Activated T-helper 17 cell treated with anti-CD3 and anti-CD28 coated beads, Interleukin-2, amount 50 U/mL, for 72 hours (primary cell): Measurements from ENCODE around the gene CAPS2. TPM values are rescaled to one million over a fixed set of nuclear protein-coding genes. Genes with fewer than 3 reads are reported as not detected.
A peak's percentile ranks its signal among the peaks of the same experiment; 100 is the strongest.

Experiments used
- ATAC-seq: fragments of 150-1000 bp; cut with Tn5 transposase; replicated peaks from 2 replicates; pipeline ENCODE4 v1.10.0; 2021; ENCODE audit warnings: mild to moderate bottlenecking, moderate library complexity
- H3K27ac Mint-ChIP-seq: one replicate; pipeline ENCODE4 v1.8.0; 2022; ENCODE audit warnings: mixed read lengths
- H3K27me3 Mint-ChIP-seq: one replicate; pipeline ENCODE4 v1.8.0; 2022; ENCODE audit warnings: mixed read lengths
- H3K36me3 Mint-ChIP-seq: one replicate; pipeline ENCODE4 v1.8.0; 2022; ENCODE audit warnings: low read depth, mild to moderate bottlenecking, mixed read lengths
- H3K4me1 Mint-ChIP-seq: one replicate; pipeline ENCODE4 v1.8.0; 2022; ENCODE audit warnings: mixed read lengths
- H3K4me3 Mint-ChIP-seq: one replicate; pipeline ENCODE4 v1.8.0; 2022; ENCODE audit warnings: mild to moderate bottlenecking, mixed read lengths
- H3K9me3 Mint-ChIP-seq: one replicate; pipeline ENCODE4 v1.8.0; 2022; ENCODE audit warnings: mixed read lengths
- total RNA-seq, 2 donors: library from RNA; stranded (reverse); gene quantifications; one replicate each; pipeline ENCODE4 v1.2.3, GENCODE V29; 2022

The CAPS2 gene
- total RNA-seq, 2 donors from 2014 or later = 6.0 to 11.1 TPM

DNA sequence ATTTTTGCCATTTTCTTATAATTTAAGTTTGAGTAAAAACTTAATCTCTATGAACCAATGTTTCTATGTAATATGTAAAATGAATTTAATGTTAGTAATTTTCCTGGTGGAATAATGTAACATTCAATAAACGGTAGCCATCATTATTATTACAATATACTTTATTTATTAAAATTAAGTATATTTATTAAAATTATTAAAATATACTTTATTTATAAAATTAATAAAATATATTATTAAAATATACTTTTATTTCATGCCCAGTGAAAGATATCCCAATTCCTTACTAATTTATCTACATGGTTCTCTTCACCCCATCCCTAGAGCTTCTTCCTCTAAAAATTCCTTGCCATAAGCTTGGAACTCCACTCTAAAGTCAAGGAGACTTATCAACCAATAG, 2.5 kb downstream of the CAPS2 start:
- Mint-ChIP-seq H3K9me3 (no peaks in the 10 kb centered on the region), H3K27ac (no peak overlapping the region), H3K4me3 (no peak overlapping the region), H3K36me3 (no peaks in the 10 kb centered on the region), H3K27me3 (peaks cover 18% of the 10 kb centered on the region), H3K4me1 (no peaks in the 10 kb centered on the region)
- no peak for ATAC-seq

DNA sequence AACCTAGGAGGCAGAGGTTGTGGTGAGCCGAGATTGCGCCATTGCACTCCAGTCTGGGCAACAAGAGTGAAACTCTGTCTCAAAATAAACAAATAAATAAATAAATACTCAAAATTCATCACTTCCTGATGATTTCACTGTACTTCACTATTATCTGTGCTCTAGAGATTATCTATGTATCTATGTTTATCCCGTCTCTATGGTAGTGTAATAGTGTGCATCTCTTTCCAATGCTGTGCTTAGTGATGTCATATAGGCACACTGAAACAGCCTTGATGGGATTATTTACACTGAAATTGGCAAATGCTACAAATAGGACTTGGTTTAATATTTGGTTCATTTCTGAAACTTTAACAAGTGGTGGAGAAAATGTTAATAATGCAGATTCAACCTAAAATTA, 6.5 kb downstream of the CAPS2 start:
- H3K27me3 Mint-ChIP-seq = peaks cover 25% of the 10 kb centered on the region
- H3K4me3 Mint-ChIP-seq = no peak overlapping the region
- no peaks in the 10 kb centered on the region for H3K9me3 Mint-ChIP-seq
- no peak for ATAC-seq
- H3K27ac Mint-ChIP-seq = no peak overlapping the region
- H3K4me1 Mint-ChIP-seq = no peaks in the 10 kb centered on the region
- H3K36me3 Mint-ChIP-seq = no peaks in the 10 kb centered on the region

DNA sequence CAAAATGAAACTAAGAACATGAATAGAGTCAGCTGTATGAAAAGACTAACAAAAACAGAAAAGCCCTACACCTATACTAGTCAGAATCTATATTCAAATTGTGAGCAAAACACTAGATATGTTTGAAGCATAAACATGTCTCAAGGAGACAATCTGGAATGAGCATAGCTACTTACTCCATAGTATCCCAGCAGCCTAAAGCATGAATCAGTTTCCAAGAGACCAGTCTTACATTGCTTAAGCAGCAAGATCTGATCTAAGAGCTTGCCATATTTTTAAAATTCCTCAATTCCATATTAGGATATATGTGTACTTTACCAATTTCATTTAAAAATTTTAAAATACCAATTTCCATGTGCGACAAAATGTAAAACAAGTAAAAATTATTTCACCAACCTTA, 7.7 kb downstream of the CAPS2 start:
- no peak overlapping the region for H3K4me3 Mint-ChIP-seq
- ATAC-seq = no peak
- H3K36me3 Mint-ChIP-seq = no peaks in the 10 kb centered on the region
- H3K27me3 Mint-ChIP-seq = peaks cover 19% of the 10 kb centered on the region
- no peak overlapping the region for H3K27ac Mint-ChIP-seq
- no peaks in the 10 kb centered on the region for H3K4me1 Mint-ChIP-seq
- no peaks in the 10 kb centered on the region for H3K9me3 Mint-ChIP-seq

DNA sequence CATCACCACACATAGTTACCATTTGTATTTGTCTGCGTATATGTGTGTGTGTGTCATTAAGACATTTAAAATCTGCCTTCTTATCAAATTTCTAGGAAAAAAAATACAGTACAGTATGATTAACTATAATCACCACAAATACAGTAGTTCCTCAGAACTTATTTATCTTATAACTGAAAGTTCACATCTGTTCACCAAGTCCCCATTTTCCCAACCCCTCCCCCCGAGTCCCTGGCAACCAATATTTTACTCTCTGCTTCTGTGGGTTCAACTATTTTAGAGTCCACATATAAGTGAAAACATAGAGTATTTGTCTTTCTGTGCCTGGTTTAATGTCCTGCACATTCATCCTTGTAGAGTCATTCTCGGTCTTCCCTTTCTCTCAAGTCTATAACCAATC, 12.3 kb downstream of the CAPS2 start:
- Mint-ChIP-seq H3K27ac (no peak overlapping the region), H3K27me3 (peaks cover 8% of the 10 kb centered on the region), H3K9me3 (no peaks in the 10 kb centered on the region), H3K4me3 (no peak overlapping the region), H3K36me3 (no peaks in the 10 kb centered on the region), H3K4me1 (no peaks in the 10 kb centered on the region)
- ATAC-seq = no peak

DNA sequence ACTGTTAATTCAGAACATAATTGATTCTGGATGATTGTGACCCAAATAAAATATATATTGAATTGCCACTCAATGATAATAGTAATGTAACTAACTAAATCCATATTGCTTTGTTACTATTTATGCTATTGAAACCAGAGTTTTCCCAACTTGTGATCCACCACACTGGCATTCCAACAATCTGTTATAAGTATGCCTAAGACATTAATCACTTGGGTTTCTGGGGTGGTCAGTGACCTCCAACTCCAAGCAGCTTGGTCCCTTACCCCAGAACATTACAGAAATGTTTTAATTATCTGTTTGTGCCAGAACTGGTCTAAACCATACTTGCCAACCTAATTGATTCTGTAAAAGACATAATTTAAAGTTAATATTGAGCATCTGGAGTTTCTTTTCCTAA, 14.6 kb downstream of the CAPS2 start:
- no peak overlapping the region for H3K27ac Mint-ChIP-seq
- ATAC-seq = no peak
- H3K9me3 Mint-ChIP-seq = no peaks in the 10 kb centered on the region
- H3K4me3 Mint-ChIP-seq = no peak overlapping the region
- H3K27me3 Mint-ChIP-seq = peaks cover 4% of the 10 kb centered on the region
- no peaks in the 10 kb centered on the region for H3K36me3 Mint-ChIP-seq
- H3K4me1 Mint-ChIP-seq = peaks cover 5% of the 10 kb centered on the region

DNA sequence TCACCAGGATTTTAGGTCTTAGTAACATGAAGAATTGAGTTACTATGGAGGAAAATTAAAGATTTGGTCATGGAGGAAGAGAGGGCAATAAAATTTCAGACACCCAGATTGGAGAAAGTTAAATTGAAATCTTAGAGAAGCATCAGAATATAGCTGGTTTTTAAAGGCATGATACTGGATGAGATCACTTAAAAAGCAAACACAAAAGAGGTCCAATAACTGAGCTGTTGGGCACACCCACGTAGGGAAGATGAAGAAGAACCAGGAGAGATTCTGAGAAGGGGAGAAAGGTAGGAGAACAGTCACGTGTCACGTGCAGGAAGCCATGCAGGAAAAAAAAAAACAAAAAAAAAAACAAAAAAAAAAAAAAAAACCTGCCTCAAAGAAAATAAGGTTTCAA, 18.8 kb downstream of the CAPS2 start:
- no peak for ATAC-seq
- H3K9me3 Mint-ChIP-seq = no peaks in the 10 kb centered on the region
- H3K27me3 Mint-ChIP-seq = no peaks in the 10 kb centered on the region
- peaks cover 5% of the 10 kb centered on the region for H3K4me1 Mint-ChIP-seq
- H3K4me3 Mint-ChIP-seq = no peak overlapping the region
- H3K36me3 Mint-ChIP-seq = no peaks in the 10 kb centered on the region
- H3K27ac Mint-ChIP-seq = peak overlapping the region; percentile 9

DNA sequence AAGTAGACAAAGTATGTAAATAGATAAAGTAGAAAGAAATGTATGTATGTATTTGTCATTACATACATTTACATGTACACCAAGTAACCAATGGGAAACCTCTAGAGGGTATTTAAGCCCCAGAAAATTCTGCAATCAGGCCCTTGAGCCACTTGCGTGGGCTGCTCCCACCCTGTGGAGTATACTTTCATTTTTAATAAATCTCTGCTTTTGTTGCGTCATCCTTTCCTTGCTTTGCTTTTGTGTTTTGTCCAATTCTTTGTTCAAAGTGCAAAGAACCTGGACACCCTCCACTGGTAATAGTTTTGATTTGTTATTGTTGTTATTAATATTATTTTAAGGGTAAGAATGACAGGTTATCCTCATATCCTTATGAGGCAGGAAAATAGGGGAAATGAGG, 21.8 kb downstream of the CAPS2 start:
- ATAC-seq = no peak
- H3K36me3 Mint-ChIP-seq = no peaks in the 10 kb centered on the region
- H3K9me3 Mint-ChIP-seq = no peaks in the 10 kb centered on the region
- peaks cover 5% of the 10 kb centered on the region for H3K4me1 Mint-ChIP-seq
- no peak overlapping the region for H3K27ac Mint-ChIP-seq
- no peak overlapping the region for H3K4me3 Mint-ChIP-seq
- H3K27me3 Mint-ChIP-seq = no peaks in the 10 kb centered on the region

DNA sequence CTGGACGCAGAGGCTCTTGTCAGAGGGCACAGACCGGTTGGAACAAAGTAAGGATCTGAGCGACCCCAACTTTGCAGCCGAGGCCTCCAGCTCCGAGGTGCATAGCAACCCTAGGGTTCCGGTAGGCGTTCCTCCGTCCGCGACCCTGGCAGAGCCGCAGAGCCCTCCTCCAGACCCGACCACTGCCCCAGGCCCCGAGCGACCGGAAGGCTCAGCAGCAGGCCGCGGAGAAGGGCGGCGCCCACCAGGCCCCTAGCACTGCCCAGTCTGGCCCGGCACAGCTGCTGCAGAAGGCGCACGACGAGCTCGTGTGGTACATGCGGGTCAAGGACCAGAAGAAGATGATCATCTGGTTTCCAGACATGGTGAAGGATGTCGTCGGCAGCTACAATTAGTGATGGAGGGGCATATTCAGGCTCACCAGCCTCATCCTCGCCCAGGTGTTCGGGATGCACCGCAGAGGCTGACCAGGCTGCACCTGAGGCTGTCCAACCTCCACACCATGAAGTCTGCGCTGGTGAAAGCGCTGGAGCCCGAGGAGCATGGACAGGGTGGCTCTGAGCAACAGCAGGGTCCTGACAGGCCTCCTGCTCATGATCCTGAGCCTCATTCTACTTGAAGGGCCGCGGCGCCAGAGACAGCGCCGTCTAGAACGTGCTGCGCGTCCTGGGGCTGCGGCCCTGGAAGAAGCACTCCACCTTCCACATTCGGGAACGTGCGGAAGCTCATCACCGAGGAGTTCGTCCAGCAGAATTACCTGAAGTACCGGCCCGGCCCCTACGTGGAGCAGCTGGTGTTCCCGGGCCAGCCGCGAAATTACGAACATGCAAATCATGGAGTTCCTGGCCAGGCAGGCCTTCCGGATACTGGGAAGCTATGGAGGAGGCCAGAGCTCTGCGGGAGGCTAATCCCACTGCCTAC, 24.5 kb downstream of the CAPS2 start:
- ATAC-seq = no peak
- H3K36me3 Mint-ChIP-seq = no peaks in the 10 kb centered on the region
- no peak overlapping the region for H3K27ac Mint-ChIP-seq
- H3K4me1 Mint-ChIP-seq = no peaks in the 10 kb centered on the region
- no peaks in the 10 kb centered on the region for H3K27me3 Mint-ChIP-seq
- no peak overlapping the region for H3K4me3 Mint-ChIP-seq
- no peaks in the 10 kb centered on the region for H3K9me3 Mint-ChIP-seq

DNA sequence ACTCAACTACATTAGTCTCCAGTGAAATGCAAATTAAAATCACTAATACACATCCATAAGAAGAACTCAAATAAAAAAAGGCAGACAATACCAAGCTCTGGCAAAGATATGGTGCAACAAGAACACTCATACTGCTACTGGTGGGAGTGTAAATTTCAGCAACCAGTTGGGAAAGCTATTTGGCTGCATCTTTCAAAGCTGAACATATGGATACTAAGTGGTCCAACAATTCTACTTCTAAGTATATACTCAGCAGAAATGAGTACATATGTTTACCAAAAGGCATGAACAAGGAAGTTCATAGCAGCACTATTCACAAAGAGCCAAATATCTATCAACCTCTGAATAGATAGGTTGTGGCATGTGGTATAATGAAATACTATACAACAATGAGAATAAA, 27.3 kb downstream of the CAPS2 start:
- no peak for ATAC-seq
- no peaks in the 10 kb centered on the region for H3K9me3 Mint-ChIP-seq
- H3K4me1 Mint-ChIP-seq = no peaks in the 10 kb centered on the region
- no peaks in the 10 kb centered on the region for H3K27me3 Mint-ChIP-seq
- H3K27ac Mint-ChIP-seq = no peak overlapping the region
- H3K4me3 Mint-ChIP-seq = no peak overlapping the region
- no peaks in the 10 kb centered on the region for H3K36me3 Mint-ChIP-seq

DNA sequence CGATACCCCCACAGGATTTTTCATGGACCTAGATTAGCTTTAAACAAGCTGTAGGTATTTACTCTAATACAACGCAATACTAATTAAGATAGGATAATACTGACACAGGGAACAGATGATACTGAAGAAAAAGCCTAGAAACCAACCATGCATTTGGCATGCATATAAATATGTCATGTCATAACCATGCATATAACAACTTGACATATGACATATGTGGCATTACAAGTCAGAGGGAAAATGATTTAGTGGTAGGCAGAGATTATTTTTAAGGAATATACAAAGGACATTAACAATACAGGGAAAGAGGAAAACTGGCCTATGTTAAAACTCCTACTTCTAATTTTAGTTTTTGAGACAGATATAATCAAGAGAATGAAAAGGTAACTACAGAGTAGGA, 27.9 kb downstream of the CAPS2 start:
- no peak for ATAC-seq
- Mint-ChIP-seq H3K27ac (no peak overlapping the region), H3K36me3 (no peaks in the 10 kb centered on the region), H3K27me3 (no peaks in the 10 kb centered on the region), H3K4me1 (no peaks in the 10 kb centered on the region), H3K9me3 (no peaks in the 10 kb centered on the region), H3K4me3 (no peak overlapping the region)

DNA sequence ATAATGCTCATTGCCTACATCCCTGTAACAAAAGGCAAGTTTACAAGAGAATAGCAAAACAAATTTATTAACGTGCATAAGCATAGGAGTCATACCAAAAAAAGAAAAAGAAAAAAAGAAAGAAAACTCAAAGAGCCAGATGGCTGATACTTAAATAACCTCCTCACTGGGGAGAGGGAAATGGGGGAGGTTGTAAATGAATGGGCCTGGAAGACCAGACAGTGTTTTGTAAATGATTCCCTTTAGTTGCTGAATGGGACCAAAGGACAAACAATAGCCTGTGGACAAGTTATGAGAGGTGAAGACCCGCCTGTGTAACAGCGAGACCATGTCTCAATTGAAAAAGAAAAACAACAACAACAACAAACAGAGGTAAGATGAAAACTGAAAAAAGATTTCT, 35.3 kb downstream of the CAPS2 start:
- Mint-ChIP-seq H3K9me3 (no peaks in the 10 kb centered on the region), H3K4me3 (no peak overlapping the region), H3K4me1 (no peaks in the 10 kb centered on the region), H3K27ac (no peak overlapping the region), H3K27me3 (no peaks in the 10 kb centered on the region), H3K36me3 (no peaks in the 10 kb centered on the region)
- no peak for ATAC-seq

DNA sequence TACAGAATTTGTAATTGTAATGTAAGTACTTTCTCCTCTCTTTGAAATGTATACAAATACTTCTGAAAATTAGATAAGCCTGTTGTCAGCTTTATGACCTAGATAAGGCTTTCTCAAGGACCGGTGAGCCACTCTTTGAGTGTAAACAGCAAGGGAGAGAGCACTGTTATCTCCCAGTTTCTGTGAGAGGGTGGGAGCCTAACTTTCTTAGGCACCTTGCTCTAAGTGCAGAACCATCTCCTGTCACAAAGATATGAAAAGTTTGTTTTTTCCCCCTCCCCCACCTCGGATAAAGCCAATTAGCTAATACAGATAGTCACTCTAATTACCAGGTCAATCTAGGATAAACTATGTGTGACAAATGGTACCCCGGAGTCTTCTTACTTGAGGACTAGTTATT, 35.8 kb downstream of the CAPS2 start:
- Mint-ChIP-seq H3K27ac (no peak overlapping the region), H3K9me3 (no peaks in the 10 kb centered on the region), H3K27me3 (no peaks in the 10 kb centered on the region), H3K4me3 (no peak overlapping the region), H3K4me1 (no peaks in the 10 kb centered on the region), H3K36me3 (no peaks in the 10 kb centered on the region)
- ATAC-seq = no peak

DNA sequence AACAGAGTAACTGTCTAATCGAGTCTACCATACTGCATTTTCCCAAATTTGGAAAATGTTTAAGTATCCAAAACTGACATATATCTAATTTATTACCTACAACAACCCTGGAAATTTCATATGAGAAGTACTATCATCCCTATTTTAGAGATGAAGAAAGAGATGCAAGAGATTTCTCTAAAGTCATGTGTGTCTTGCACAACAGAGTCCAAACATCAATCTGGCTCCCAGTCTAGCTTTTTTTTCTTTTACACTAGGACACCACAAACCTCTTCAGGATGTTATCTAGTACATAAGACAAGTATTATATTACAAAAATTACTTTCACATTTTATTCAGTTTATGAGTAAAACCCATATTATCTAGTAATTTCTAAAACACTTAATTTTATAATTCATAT, 39.1 kb downstream of the CAPS2 start:
- H3K9me3 Mint-ChIP-seq = no peaks in the 10 kb centered on the region
- no peak overlapping the region for H3K4me3 Mint-ChIP-seq
- H3K27ac Mint-ChIP-seq = no peak overlapping the region
- H3K4me1 Mint-ChIP-seq = no peaks in the 10 kb centered on the region
- ATAC-seq = no peak
- no peaks in the 10 kb centered on the region for H3K27me3 Mint-ChIP-seq
- no peaks in the 10 kb centered on the region for H3K36me3 Mint-ChIP-seq

DNA sequence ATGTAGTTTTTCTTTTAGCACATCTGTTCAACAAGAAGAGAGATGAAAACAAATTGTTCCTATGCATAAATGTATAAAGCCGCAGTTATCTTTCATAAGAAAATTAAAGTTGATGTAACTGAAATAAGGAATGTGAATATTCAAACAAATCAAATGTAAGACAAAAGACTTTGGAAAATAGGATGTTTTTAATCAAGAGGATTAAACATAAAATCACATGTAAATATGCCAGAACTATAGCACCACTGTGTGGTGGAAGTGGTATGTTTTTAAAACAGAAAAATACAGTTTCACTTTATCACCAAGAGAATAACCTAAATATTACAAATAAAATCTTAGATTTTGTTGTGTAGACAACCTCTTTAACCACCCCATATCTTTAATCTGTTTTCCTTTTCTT, 40.4 kb downstream of the CAPS2 start:
- Mint-ChIP-seq H3K27me3 (no peaks in the 10 kb centered on the region), H3K36me3 (no peaks in the 10 kb centered on the region), H3K9me3 (no peaks in the 10 kb centered on the region), H3K4me3 (no peak overlapping the region), H3K4me1 (no peaks in the 10 kb centered on the region), H3K27ac (no peak overlapping the region)
- no peak for ATAC-seq

DNA sequence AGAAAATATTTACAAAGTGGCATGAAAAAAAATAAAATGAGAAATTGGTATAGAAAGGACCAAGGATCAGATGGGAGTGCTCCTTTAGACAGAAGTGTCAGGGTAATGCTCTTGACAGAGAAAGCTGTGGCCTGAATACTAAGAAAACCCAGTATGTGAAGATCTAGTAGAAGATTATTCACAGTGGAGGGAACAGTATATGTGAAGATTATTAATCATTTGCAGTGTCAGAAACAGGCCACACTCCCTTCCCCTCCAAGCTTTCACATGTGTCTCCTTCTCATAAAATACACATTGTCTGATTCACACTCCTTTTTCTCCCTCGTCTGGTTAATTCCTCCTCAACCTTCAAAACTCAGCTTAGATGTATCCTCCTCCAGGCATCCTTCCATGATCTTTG, 41.3 kb downstream of the CAPS2 start:
- no peak for ATAC-seq
- Mint-ChIP-seq H3K4me1 (no peaks in the 10 kb centered on the region), H3K27ac (no peak overlapping the region), H3K27me3 (no peaks in the 10 kb centered on the region), H3K9me3 (no peaks in the 10 kb centered on the region), H3K4me3 (no peak overlapping the region), H3K36me3 (no peaks in the 10 kb centered on the region)

DNA sequence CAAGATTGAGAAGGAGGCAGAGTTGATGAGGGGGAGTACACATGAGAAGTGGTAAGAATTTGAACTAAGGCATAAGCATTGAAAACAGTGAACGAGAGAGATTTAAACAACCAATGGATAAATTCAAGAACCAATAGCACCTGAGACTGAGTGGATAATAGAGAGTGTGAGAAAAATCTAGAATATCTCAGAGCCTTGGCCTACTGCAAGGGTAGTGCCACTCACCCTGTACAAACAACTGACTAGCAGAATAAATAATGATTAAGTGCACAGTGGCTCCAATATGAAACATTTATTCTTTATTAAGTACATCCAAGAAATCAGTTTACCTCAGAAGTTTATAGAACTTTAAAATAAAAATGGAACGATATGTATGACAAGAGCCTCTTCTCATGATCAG, 54.4 kb downstream of the CAPS2 start:
- Mint-ChIP-seq H3K4me1 (no peaks in the 10 kb centered on the region), H3K27ac (no peak overlapping the region), H3K4me3 (no peak overlapping the region), H3K9me3 (no peaks in the 10 kb centered on the region), H3K36me3 (no peaks in the 10 kb centered on the region), H3K27me3 (no peaks in the 10 kb centered on the region)
- no peak for ATAC-seq
